ENCODE results near the gene KCNQ1OT1.

KCNQ1OT1 gene

DNA sequence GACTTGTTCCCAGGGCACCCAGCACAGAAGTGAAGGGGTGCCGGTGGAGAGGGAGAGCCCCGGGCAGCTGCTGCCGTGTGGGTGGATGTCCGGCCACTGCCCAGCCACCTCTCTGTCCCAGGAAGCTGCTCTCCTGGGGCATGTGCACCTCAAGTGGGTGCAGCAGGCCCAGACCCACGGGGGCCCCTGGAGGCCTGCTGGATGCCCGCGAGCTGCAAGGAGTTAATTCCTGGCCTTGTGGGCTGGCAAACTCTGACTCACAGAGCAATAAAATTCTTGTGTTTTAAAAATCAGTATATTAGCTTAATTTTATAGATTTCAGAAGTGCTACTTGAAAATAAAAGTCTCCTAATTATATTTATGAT is 37.4 kb upstream of the KCNQ1OT1 start:
- DNase-seq (ENCODE audit: low read depth in 2 of 2): no peak

DNA sequence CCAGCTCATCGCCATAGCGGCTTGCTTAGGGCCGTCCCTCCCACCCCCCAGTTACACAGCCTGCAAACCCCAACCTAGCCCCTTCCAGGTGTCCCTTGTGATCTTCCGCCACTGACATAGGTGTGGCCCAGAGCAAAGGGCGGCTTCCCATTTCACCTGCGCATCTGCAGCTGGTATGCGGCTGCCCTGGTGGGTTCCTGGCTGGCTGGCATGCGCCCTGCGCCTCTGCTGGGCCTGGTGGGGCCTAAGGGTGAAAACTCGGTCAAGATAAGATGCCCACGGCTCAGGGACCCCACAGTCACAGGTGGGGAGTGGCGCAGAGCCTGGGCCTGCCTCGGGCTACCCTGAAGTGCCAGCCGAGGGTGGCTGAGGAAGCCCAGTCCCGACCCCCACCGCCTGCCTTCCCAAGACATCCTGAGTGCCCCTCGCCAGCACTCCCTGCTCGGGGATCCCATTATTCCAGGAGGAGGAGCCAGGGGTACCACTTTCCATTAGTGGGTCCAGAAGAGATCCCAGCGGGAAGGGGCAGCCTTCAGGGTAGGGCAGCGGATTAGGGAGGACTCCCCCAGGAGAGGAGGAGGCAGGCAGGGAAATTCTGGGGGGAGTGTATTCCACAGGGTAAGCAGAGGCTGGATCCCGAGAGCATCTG is 36.9 kb upstream of the KCNQ1OT1 start:
- no peak for DNase-seq (ENCODE audit: low read depth in 2 of 2)

DNA sequence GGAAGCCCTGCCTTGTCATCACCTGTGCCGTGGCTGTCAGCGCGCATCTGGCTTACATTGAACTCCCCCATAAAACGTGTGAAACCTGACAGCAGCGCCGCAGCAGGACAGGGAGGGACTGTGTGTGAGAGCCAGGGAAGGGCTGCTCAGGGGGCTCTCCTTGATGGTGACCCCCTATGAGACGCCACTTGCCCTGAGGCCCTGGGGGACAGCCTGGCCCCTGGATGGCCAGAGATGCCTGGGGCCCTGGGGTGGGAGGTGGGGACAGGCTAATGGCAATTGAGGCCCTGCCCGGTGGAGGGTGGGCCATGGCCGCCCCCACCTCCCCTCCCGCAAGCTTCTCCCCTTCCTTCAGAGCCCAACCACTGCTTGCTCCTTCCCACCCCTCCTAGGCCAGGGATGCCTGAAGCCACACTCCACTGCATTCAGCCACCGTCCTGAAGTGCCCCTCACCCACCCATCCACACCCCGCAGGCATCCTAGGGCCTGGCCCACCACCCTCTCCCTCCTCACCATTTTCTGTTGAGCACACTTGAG is 35.3 kb upstream of the KCNQ1OT1 start:
- no peak for DNase-seq (ENCODE audit: low read depth in 2 of 2)

DNA sequence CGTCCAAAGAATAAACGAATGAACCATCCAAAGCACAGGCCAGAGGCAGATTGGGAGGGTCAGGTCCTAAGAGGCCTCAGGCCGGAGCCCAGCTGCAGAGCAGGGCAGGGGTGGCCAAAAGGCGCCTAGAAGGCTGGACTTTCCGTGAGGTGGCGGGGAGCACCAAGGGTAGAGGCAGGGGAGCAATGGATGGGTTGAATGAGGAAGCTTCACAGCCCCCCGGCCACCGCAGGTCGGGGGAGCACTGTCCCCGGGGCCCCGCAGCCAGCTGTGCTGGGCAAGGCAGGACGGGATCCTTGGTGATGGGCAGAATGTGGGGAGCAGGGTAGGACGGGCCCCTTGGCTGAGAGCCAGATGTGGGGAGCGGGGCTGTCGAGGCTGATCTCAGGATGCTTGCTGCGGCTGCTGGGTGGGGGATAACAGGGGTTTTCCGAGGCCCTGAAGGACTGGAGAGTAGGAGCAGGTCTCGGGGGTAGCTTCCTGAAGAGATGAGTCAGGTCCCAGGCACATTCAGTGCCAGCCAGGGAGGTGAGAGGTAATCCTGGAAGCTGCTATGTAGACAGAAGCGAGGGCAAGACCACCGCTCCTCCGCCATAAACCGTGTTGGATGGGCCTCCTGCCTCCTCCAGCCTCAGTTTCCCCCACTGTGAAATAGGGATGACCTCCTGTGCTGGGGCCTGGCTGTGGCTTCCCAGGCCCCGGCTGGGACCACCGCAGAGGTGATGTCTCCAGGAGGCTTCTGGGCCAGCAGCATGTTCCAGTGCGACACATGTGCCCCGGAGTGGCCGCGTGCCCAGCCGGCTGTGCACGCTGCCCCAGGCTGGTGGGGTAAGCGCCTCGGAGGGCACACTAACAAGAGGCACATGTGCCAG is 34.6 kb upstream of the KCNQ1OT1 start:
- DNase-seq (ENCODE audit: low read depth in 2 of 2): no peak

DNA sequence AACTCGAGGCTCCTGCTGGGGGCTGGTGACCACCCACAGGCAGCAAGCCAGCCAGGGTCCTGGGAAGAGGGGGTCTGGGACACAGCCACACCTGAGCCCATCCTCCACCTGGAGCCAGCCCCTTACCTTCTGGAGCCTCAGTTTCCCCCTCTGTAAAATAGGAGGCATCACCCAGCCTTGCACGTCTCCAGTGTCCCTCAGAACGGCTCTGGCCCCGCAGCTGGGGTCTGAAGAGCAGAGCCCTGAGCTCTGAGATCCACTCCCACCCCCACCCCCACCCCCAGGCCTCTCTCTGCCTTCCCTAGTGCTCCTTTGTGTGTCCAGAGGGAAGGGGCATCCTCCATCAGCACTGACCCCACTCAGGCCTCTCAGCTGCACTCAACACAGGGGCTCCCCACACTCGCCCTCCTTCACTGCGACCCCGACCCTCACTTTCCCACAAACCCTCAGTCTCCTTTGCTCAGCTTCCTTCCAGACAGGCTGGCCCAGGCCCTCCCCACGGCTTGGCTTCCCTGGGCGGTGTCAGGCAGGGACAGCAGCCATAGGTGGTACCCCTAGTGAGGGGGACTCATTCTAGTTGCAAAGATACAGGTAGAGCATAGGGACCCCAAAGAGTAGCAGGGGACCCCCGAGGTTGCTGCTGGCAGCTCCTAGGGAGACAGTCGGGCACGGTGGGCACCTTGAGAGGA is 33.3 kb upstream of the KCNQ1OT1 start:
- DNase-seq (ENCODE audit: low read depth in 2 of 2): no peak

DNA sequence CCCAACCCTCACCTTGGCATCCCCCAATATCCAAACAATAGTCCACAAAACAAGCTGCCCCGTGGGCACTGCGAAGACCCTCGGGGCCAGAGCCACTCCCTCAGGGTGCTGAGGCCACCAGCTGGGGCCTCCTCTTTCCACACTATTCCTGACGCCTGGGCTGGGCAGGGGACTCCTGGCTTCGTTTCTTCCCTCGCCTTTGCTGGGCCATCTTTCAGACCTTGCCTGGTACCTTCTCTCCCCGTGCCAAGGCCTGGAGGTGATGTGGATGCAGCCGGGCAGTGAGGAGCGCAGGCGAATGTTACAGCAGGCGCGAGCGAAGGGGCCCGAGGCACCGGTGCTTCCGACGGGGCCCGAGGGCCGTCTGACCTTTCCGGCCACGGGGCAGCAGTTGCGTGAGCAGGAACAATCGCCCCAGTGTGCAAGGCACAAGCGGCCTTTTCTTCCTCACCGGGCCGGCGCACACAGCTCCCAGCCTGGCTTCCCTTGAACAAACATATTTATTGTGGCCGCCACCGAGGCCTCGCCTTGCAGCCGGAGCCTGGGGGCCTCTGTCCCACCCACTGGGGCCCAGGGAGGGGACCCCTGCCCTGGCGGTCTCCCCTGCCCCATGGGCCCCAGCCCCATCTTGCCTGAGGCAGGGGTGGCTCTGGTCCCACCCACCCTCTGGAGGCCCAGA is 32.6 kb upstream of the KCNQ1OT1 start:
- no peak for DNase-seq (ENCODE audit: low read depth in 2 of 2)

DNA sequence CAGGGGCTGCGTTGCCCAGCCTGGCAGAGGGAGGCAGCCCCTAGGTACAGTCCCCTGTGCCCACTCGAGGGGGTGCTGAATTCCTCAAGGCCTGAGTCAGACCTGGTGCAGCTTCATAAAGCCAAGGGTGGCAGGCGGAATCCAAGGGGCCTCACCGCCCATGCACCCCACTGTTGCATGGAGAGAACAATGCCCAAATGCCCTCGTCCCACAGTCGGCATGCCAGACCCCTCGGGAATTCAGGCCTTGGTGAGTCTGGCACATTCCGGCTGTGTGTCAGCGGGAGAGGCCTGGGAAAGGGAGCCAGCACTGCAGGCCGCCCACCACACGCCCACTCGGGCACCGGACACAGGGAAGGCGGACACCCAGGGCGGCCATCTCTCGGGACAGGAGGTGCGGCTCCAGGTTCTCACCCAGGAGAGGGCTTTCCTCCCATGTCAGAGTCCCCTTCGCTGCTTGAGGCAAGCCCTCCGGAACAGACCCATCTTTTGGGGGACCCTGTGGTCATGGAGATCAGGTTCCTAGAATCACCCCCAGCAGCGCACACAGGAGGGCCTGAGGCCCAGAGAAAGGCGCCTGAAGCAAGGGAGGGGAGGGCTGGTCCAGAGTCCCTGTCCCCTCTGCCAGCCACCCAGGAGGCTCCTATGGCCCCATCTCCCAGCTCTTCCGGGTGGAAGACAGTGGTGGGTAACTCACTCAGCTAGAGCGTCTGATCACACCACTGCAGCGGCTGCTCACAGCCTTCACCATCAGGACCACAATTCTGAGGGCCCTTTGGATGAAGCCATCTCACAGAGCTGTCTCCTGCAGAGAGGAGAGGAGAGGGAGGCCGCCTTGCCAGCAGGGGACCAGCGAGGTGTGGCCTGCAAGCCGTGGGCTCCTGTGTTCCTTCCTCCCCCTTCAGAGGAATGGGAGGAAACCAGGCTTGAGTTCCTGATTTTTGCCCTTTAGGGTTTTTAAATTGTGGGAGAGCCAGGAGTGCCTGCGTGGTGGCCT is 31.6 kb upstream of the KCNQ1OT1 start:
- no peak for DNase-seq (ENCODE audit: low read depth in 2 of 2)

DNA sequence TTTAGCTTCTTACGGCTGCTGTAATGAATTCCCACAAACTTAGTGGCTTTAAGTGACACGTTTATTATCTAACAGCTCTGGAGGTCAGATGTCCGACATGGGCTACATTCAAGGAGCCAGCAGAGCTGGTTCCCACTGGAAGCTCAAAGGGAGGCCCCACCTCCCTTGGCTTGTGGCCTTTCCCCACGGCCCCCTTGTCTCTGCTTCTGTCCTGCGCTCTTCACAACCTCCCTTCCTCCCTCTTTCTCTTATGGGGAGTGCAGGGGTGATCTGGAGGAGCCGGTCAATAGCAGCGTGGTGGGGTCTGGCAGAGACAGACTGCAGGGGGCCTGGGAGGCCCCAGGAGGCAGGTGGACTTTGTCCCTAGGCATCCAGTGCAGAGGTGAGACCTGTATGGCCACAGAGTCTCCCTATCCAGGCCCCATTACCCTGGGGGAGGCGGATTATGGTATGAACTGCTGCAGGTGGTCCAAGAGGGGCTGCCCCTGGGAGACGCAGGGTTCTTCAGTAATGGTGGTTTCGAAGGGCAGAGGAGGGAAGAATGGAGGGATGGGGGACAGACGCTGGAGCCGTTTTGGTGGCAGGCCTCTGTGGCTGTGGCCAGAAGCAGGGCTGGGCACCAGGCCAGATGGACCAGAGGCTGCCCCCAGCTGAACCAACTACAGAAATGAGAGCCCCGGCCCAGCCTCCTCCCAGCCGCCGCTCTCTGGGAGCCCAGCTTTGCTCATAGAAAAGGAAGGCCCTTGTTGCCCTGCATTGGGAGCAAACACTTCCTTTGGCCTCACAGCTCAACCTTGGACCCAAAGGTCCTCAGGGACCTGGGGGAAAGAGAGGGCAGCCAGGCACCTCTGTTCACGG is 30.7 kb upstream of the KCNQ1OT1 start:
- no peak for DNase-seq (ENCODE audit: low read depth in 2 of 2)

DNA sequence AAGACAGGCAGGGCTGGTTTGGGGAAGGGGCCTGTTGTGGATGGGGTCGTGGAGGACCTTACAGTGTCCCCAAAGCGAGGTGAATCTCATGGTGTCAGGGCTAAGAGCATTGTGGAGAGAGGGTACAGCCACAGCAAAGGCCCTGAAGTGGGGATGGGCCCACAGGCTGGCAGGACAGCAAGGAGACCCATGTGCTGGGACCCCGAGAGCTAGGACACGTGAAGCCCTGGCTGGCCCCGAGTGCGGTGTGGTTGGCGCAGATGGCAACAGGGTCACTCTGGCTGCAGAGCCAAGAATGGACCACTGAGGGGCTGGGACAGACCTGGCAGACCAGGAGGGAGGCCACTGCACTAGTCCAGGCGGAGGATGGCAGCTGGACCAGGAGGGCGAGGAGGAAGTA is 30.0 kb upstream of the KCNQ1OT1 start:
- DNase-seq (ENCODE audit: low read depth in 2 of 2): no peak

DNA sequence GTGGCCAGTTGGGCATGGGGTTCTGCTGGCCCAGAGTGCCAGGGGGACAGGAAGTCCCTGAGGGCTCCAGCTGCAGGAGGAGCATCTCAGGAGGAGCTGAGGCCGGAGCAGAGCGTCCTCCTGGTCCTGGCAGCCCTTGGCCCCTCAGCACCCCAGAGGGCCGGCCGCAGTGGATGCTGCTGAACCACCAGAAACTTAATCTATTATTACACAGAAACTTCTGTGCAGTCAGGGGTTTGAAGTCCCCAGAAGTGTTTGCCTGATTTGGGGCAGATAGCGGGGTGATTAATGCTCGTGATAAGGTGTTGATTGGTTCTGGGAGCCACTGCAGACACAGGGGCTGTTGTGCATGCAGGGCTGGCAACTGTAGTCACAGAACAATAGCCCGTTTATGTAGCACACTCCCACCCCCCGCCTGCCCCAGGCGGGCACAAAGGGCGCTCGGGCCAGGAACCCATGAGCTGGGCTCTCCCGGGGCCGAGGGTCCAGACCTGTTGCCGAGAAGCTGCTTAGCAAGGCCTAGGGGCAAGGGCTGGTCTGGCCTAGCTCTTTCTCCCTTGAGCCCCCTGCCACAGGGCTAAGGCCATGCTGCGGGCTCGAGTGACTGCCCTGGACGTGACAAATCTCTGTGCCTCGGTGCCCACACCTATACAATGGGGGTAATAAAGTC is 29.0 kb upstream of the KCNQ1OT1 start:
- DNase-seq (ENCODE audit: low read depth in 2 of 2): no peak

DNA sequence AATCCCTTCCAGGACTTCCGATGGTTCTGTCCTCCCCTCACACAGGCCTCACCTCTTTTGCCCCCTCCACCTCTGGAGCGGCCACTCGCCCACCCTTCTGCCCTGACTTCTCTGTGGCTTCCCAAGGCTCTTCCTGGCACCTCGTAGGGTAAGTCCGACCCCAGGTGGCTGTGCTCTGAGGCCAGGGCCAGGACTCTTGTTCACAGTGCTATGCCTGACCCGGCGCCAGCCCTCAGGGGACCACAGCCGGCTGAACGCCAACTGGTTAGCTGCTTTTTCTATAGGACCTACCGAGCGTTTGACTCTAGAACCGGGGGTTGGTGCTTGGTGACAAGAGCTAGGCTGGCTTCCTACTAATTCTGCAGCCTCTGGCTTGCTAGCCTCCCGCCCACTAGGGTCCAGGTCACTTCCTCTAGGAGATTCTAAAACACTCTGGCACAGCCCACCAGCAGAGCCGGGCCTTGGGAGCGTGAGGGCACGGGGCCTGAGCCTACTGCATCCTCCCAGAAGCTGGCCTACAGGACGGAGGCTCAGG is 28.4 kb upstream of the KCNQ1OT1 start:
- no peak for DNase-seq (ENCODE audit: low read depth in 2 of 2)

DNA sequence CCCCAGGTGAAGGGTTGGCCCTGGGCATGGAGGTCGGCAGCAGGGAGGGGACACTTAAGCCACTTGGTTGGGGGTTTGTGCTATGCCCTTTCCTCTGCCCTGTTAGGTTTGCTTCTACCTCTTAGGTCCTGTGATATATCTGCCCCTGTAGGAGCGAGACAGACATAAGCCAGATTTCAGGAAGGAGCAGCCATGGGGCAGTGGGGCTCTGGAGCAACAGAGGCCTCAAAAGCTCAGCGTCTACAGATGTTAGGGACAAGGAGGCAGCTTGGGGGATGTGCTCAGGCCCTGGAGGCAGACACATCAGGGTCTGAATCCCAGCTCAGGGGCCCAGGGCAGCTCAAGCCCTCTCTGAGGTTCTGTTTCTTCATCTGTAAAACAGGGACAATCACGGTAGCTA is 27.2 kb upstream of the KCNQ1OT1 start:
- no peak for DNase-seq (ENCODE audit: low read depth in 2 of 2)

DNA sequence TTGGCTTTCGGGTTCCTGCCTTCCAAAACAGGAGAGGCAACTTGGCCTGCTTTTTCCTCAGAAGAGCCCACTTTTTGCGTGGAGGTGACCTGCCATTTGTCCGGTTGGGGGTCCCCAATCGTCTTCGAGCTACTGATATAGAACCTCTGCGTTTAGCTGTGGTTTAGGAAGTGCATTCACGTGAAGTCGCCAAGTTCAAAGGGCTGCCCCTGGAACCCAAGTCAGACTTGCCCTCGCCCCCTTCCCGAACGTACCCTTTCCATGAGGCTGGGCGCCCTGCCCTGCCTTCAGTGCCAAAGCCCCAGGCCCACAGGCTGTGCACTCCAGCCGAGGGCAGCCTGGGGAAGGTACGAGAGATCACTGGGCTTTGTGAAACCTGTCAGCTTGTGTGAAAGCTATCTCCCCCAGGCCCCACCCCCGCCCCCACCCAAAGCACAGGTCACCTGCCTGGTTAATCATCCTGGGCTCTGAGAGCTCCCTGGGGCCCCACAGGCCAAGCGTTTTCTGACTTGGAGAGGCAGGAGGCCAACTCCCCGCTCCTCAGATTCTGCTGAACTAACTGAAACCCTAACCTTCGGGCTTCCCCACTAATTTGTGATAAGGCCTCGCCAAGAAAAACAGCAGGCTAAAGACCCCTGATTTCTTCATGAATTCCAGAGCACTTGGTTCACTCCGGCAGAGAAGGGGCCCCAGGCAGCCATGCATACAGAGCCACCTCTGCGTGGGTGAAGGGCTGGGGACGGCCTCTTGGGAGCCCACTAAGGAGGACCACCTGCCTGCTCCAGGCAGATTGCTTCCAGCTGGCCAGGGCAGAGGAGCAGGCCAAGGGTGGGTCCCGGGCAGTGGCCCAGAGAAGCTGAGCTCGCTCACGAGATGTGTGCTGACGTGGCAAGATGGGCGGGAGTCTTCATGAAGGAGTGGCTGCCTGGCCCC is 25.8 kb upstream of the KCNQ1OT1 start:
- no peak for DNase-seq (ENCODE audit: low read depth in 2 of 2)

DNA sequence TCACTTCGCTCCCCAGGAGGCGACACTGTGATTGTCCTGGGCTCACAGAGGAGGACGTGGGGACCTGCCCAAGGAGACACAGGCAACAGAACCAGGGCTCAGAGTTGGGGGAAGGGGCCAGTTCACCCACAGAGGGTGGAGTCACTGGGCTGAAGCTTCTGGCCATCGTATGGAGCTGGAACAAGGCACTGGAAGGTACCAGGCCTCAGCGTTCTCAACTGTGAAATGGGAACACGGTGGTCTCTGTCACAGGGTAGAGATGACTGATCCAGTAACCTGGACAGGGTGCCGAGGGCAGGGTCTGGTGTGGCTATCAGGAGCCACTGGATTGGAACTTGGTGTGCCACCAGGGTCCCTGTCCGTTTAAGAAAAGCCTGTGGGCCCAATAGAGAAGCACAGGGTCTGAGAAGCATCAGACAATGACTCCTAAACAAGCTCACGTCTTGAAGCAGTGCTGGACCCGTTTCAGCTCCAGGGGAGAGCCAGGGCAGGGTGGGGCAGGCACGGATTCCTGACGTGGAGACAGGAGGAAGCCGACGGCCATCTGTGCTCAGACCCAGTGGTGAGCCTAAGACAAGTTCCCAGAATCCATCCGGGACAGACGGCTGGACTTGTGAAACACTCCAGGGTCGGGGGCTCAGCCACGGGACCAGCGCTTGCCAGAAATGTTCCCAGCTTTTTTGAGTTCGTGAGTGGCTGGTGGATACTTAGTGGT is 25.0 kb upstream of the KCNQ1OT1 start:
- no peak for DNase-seq (ENCODE audit: low read depth in 2 of 2)

DNA sequence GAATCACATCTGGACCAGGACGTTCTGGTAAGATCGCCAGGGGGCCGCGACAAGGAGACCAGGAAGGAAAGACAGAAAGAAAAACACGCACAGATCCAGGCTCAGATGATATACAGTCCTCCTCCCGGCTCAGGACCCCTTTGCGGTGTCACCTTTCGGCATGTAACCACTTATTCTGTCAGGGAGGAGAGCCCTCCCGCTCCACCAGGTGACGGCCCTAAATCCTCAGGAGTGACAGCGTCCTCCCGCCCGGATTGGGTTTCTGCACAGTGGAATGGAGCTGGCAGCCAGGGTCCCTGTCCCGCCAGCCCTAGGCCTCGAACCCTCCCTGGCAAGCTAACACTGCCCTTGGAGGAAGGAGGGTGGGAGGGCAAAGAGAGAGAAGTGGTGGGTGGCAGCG is 24.3 kb upstream of the KCNQ1OT1 start:
- no peak for DNase-seq (ENCODE audit: low read depth in 2 of 2)

DNA sequence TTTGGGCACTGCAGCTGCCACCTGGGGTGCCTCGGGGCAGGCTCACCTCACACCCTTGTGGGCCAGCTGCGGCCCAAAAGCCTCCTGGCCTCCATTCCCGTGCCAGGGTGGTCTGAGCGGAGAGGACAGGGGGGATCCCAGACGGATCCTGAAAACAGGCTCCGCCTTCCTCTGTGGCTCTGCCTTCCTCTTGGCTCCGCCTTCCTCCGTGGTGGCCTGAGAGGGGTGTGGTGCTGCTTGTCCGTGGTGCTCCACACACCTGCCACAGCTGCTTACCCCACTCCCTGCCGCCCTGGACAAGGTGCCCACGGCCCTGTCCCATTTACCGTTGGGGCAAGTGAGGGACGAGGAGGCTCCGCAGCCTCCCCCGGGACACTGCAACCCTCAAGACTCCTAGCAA is 23.2 kb upstream of the KCNQ1OT1 start:
- no peak for DNase-seq (ENCODE audit: low read depth in 2 of 2)

DNA sequence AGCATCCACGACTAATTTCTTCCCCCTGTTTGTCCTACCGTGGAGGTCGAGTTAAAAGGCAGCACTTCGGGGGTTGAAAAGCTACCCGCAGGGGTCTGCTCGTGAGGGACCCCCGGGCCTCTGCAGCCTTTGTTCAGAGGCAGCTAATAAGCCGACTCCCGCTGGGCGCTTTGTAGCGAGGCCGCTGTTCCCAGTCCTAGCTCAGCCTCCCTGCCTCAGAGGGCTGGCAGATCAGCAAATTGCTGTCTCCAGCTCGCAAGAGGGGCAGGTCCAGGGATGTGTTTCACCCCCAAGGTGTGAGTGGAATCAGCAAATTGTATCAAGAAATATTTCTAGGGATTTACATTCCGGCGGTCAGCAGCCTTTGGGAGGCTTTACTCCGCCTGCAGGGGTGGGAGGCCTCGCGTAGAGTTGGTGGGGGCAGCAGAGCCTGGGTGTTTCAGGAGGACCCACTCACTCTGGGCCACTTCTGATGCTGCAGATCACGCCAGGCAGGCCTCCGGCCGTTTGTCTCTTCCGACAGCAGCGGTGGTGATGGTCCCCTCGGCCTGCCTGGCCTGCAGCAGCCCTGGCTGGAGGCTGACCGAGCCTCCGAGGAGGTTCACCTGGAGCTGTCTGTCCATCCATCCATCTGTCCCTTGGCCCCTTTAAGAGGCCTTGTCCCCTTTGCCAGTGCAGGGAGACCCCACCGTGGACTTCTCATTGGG is 21.6 kb upstream of the KCNQ1OT1 start:
- DNase-seq (ENCODE audit: low read depth in 2 of 2): no peak

Measured in stimulated activated CD4-positive, alpha-beta T cell treated with anti-CD3 and anti-CD28 coated beads, Interleukin-4, amount 100 ng/mL, for 48 hours (primary cell).